ENCODE measurements around the gene NUDT14. TPM values are rescaled to one million over a fixed set of nuclear protein-coding genes. Genes with fewer than 3 reads are reported as not detected.

Gene NUDT14
- polyA plus RNA-seq, 3 donors = 22.0 to 37.4 (median 23.9) TPM

DNA sequence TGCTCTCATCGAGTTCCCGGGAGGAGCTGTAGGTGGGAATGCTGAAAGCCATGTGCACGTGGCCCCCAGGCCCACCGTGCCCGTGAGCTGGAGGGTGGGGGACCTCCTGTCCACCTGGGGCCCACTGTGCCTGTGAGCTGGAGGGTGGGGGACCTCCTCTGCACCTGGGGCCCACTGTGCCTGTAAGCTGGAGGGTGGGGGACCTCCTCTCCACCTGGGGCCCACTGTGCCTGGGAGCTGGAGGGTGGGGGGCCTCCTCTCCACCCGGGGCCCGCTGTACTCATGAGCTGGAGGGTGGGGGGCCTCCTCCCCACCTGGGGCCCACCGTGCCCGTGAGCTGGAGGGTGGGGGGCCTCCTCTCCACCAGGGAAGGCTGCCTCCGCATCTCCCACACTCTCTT lies 13.9 kb upstream of the NUDT14 start:
- Mint-ChIP-seq H3K9me3 (peaks cover 0 to 2% (median 0%) of the 10 kb centered on the region in 7 donors), H3K4me3 (peak overlapping the region in 1 of 2 donors; percentile 61), H3K27me3 (ENCODE audit: low read depth in 3 of 3) (peaks cover 59 to 85% (median 60%) of the 10 kb centered on the region in 3 donors), H3K36me3 (no peaks in the 10 kb centered on the region), H3K4me1 (peaks cover 9% of the 10 kb centered on the region), H3K27ac (no peak overlapping the region)
- Histone ChIP-seq H3K4me1 (ENCODE audit: control insufficient read depth in 1 of 2, insufficient read depth in 2 of 2, low read length in 2 of 2) (peaks cover 0 to 12% of the 10 kb centered on the region in 2 donors), H3K4me2 (replicated peaks; ENCODE audit: extremely low read depth, low read length, poor library complexity, severe bottlenecking) (no peak overlapping the region), H3K4me3 (replicated peaks in 1 of 3; ENCODE audit: low read depth in 2 of 3, low read length in 3 of 3) (no peak overlapping the region), H3K36me3 (replicated peaks in 1 of 2; ENCODE audit: control insufficient read depth in 1 of 2, insufficient read depth in 2 of 2, low read length in 2 of 2) (no peaks in the 10 kb centered on the region), H3K79me2 (ENCODE audit: insufficient read depth, low read length) (no peaks in the 10 kb centered on the region), H4K20me1 (ENCODE audit: insufficient read depth, low read length) (no peaks in the 10 kb centered on the region), H3K9me3 (replicated peaks in 1 of 2; ENCODE audit: control insufficient read depth in 1 of 2, insufficient read depth in 1 of 2, low read length in 2 of 2) (peaks cover 0 to 4% of the 10 kb centered on the region in 2 donors), H3K27me3 (ENCODE audit: control insufficient read depth in 2 of 2, insufficient read depth in 2 of 2, low read length in 2 of 2) (peaks cover 19 to 76% of the 10 kb centered on the region in 2 donors), H3K9ac (ENCODE audit: insufficient read depth, low read length, poor library complexity, severe bottlenecking) (no peak overlapping the region), H2AFZ (ENCODE audit: insufficient read depth, low read depth, low read length, poor library complexity, severe bottlenecking) (no peak overlapping the region), H3K27ac (ENCODE audit: low read depth in 1 of 2, low read length in 2 of 2) (no peak overlapping the region)
- intact Hi-C loops (cut with micrococcal nuclease) = no loop called here
- TF ChIP-seq, protein P1, sequence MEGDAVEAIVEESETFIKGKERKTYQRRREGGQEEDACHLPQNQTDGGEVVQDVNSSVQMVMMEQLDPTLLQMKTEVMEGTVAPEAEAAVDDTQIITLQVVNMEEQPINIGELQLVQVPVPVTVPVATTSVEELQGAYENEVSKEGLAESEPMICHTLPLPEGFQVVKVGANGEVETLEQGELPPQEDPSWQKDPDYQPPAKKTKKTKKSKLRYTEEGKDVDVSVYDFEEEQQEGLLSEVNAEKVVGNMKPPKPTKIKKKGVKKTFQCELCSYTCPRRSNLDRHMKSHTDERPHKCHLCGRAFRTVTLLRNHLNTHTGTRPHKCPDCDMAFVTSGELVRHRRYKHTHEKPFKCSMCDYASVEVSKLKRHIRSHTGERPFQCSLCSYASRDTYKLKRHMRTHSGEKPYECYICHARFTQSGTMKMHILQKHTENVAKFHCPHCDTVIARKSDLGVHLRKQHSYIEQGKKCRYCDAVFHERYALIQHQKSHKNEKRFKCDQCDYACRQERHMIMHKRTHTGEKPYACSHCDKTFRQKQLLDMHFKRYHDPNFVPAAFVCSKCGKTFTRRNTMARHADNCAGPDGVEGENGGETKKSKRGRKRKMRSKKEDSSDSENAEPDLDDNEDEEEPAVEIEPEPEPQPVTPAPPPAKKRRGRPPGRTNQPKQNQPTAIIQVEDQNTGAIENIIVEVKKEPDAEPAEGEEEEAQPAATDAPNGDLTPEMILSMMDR (IDR thresholded peaks at IDR 0.05) = no peak
- 89% methylated on average over 3 of the region's 10 CpGs for WGBS (ENCODE audit: insufficient coverage)
- no peak for DNase-seq

GRCh38 chr14:105193916-105194782 lies 13.0 kb upstream of the NUDT14 start:
- no peak for DNase-seq
- 36% methylated on average over 13 of the region's 17 CpGs for WGBS (ENCODE audit: insufficient coverage)
- Mint-ChIP-seq H3K4me1 (peaks cover 9% of the 10 kb centered on the region), H3K27me3 (ENCODE audit: low read depth in 3 of 3) (peaks cover 54 to 80% (median 55%) of the 10 kb centered on the region in 3 donors), H3K9me3 (peaks cover 0 to 2% (median 0%) of the 10 kb centered on the region in 7 donors), H3K4me3 (peak overlapping the region in 1 of 2 donors; percentile 61), H3K36me3 (no peaks in the 10 kb centered on the region), H3K27ac (no peak overlapping the region)
- Histone ChIP-seq H3K27me3 (ENCODE audit: control insufficient read depth in 2 of 2, insufficient read depth in 2 of 2, low read length in 2 of 2) (peaks cover 19 to 68% of the 10 kb centered on the region in 2 donors), H4K20me1 (ENCODE audit: insufficient read depth, low read length) (no peaks in the 10 kb centered on the region), H3K9me3 (replicated peaks in 1 of 2; ENCODE audit: control insufficient read depth in 1 of 2, insufficient read depth in 1 of 2, low read length in 2 of 2) (peaks cover 0 to 4% of the 10 kb centered on the region in 2 donors), H3K4me3 (replicated peaks in 1 of 3; ENCODE audit: low read depth in 2 of 3, low read length in 3 of 3) (no peak overlapping the region), H3K4me1 (ENCODE audit: control insufficient read depth in 1 of 2, insufficient read depth in 2 of 2, low read length in 2 of 2) (peaks cover 0 to 12% of the 10 kb centered on the region in 2 donors), H3K27ac (ENCODE audit: low read depth in 1 of 2, low read length in 2 of 2) (no peak overlapping the region), H3K9ac (ENCODE audit: insufficient read depth, low read length, poor library complexity, severe bottlenecking) (no peak overlapping the region), H3K79me2 (ENCODE audit: insufficient read depth, low read length) (no peaks in the 10 kb centered on the region), H2AFZ (ENCODE audit: insufficient read depth, low read depth, low read length, poor library complexity, severe bottlenecking) (no peak overlapping the region), H3K4me2 (replicated peaks; ENCODE audit: extremely low read depth, low read length, poor library complexity, severe bottlenecking) (no peak overlapping the region), H3K36me3 (replicated peaks in 1 of 2; ENCODE audit: control insufficient read depth in 1 of 2, insufficient read depth in 2 of 2, low read length in 2 of 2) (no peaks in the 10 kb centered on the region)
- TF ChIP-seq, protein P1 (IDR thresholded peaks at IDR 0.05) = no peak
- intact Hi-C loops (cut with micrococcal nuclease) = no loop called here
